Measurements from ENCODE around the gene BCAS3.

Gene BCAS3

GRCh38 chr17:61289408-61290385 lies 612.0 kb downstream of the BCAS3 start:
- no peak for DNase-seq (ENCODE audit: low spot score)
- Histone ChIP-seq H3K27ac (no peak overlapping the region), H3K4me3 (no peak overlapping the region)
- no peak for TF ChIP-seq CTCF (IDR thresholded peaks at IDR 0.05)

GRCh38 chr17:61291451-61292285 lies 614.0 kb downstream of the BCAS3 start:
- TF ChIP-seq CTCF (IDR thresholded peaks at IDR 0.05): no peak
- no peak for DNase-seq (ENCODE audit: low spot score)
- no peak overlapping the region for H3K27ac ChIP-seq
- H3K4me3 ChIP-seq: peak overlapping the region; percentile 1

GRCh38 chr17:61294286-61294685 lies 616.6 kb downstream of the BCAS3 start:
- TF ChIP-seq CTCF (IDR thresholded peaks at IDR 0.05): no peak
- no peak overlapping the region for H3K27ac ChIP-seq
- no peak for DNase-seq (ENCODE audit: low spot score)
- no peak overlapping the region for H3K4me3 ChIP-seq

GRCh38 chr17:61294777-61295176 lies 617.1 kb downstream of the BCAS3 start:
- no peak for TF ChIP-seq CTCF (IDR thresholded peaks at IDR 0.05)
- Histone ChIP-seq H3K4me3 (no peak overlapping the region), H3K27ac (no peak overlapping the region)
- DNase-seq (ENCODE audit: low spot score): no peak

GRCh38 chr17:61296058-61296457 lies 618.4 kb downstream of the BCAS3 start:
- TF ChIP-seq CTCF (IDR thresholded peaks at IDR 0.05): no peak
- H3K4me3 ChIP-seq: no peak overlapping the region
- no peak overlapping the region for H3K27ac ChIP-seq
- no peak for DNase-seq (ENCODE audit: low spot score)

- no peak for TF ChIP-seq CTCF (IDR thresholded peaks at IDR 0.05)
- Histone ChIP-seq H3K4me3 (no peak overlapping the region), H3K27ac (no peak overlapping the region)
- DNase-seq (ENCODE audit: low spot score): no peak
Measured at GRCh38 chr17:61299517-61300513, 622.2 kb downstream of the BCAS3 start.
